B cell (primary cell): Measurements from ENCODE around the gene TPI1. TPM values are rescaled to one million over a fixed set of nuclear protein-coding genes. Genes with fewer than 3 reads are reported as not detected.
"Not testable (repeated sequence)": the region's sequence is repeated elsewhere in the genome, so short reads cannot be mapped to it uniquely, and the experiment has no call there.

Experiments used
- ATAC-seq: fragments of 200-7000 bp; cut with Tn5 transposase; one replicate; pipeline ENCODE4 v1.10.0; 2021; ENCODE audit warnings: low read depth, mild to moderate bottlenecking, moderate number of reproducible peaks, moderate library complexity
- CTCF ChIA-PET: fragments of 350-600 bp; sonication (Branson Sonifier 250); formaldehyde crosslinking; loops from one replicate; lab custom pipeline; 2021; ENCODE audit warnings: antibody characterized with exemption, inconsistent platforms; lab: Charles Lee
- POLR2A ChIA-PET: fragments of 350-600 bp; sonication (Branson Sonifier 250); formaldehyde crosslinking; loops from one replicate; lab custom pipeline; 2021; ENCODE audit warnings: antibody characterized with exemption; lab: Charles Lee
- DNase-seq: peaks from one replicate; pipeline ENCODE4 v3.0.0; 2013
- H2AFZ ChIP-seq: 2 replicates; pipeline ENCODE4 v1.6.1; 2012; ENCODE audit warnings: mild to moderate bottlenecking, low read depth, low read length; ENCODE audit not compliant: insufficient read depth, poor library complexity, severe bottlenecking
- H3K27ac ChIP-seq, 2 donors: 1 replicate in 1 of 2; 2 replicates in 1 of 2; pipeline ENCODE4 v1.5.1; 2012 to 2013; ENCODE audit warnings: low read length in 2 of 2, mild to moderate bottlenecking in 2 of 2, moderate library complexity in 1 of 2
- H3K27me3 ChIP-seq, 4 experiments: fragments of 200-600 bp in 1 of 4; sonication (generic) in 1 of 4; replicated peaks in 1 of 4; 1 replicate in 2 of 4; 2 replicates in 2 of 4; pipeline versions ENCODE4 v1.6.1 to v1.7.0; 2013 to 2016; ENCODE audit warnings: low read length in 3 of 4, mild to moderate bottlenecking in 2 of 4, mixed read lengths in 1 of 4, moderate library complexity in 1 of 4; ENCODE audit not compliant: insufficient read depth in 4 of 4, control insufficient read depth in 3 of 4; ENCODE audit errors: control extremely low read depth in 1 of 4
- H3K36me3 ChIP-seq, 2 experiments: replicated peaks in 1 of 2; 1 replicate in 1 of 2; 2 replicates in 1 of 2; pipeline versions ENCODE4 v1.6.1 to v1.7.1; 2013; ENCODE audit warnings: low read length in 1 of 2; ENCODE audit not compliant: insufficient read depth in 2 of 2, control insufficient read depth in 1 of 2; ENCODE audit errors: control extremely low read depth in 1 of 2, extremely low read depth in 1 of 2
- H3K4me1 ChIP-seq, 2 donors: fragments of 200-600 bp in 1 of 2; sonication (generic) in 1 of 2; 1 replicate in 1 of 2; 2 replicates in 1 of 2; pipeline versions ENCODE4 v1.5.1 to v1.6.1; 2013 to 2017; ENCODE audit warnings: low read length in 2 of 2; ENCODE audit not compliant: control insufficient read depth in 2 of 2, insufficient read depth in 2 of 2
- H3K4me2 ChIP-seq: replicated peaks from 2 replicates; pipeline ENCODE3; 2012; ENCODE audit warnings: mild to moderate bottlenecking, low read depth, low read length; ENCODE audit not compliant: poor library complexity, severe bottlenecking
- H3K4me3 ChIP-seq, 5 experiments: fragments of 200-600 bp in 1 of 5; sonication (generic) in 1 of 5; 1 replicate in 3 of 5; 2 replicates in 2 of 5; pipeline versions ENCODE4 v1.5.1 to v1.7.0; 2011 to 2016; ENCODE audit warnings: low read length in 4 of 5, mild to moderate bottlenecking in 4 of 5, low read depth in 2 of 5, control low read depth in 1 of 5, moderate library complexity in 1 of 5; ENCODE audit not compliant: insufficient read depth in 1 of 5; ENCODE audit errors: control extremely low read depth in 1 of 5, extremely low read depth in 1 of 5
- H3K79me2 ChIP-seq: fragments of 200-600 bp; sonication (generic); one replicate; pipeline ENCODE4 v1.6.0; 2016; ENCODE audit warnings: low read length; ENCODE audit not compliant: control insufficient read depth, insufficient read depth
- H3K9ac ChIP-seq: fragments of 200-600 bp; sonication (generic); 2 replicates; pipeline ENCODE4 v1.6.1; 2017; ENCODE audit warnings: mild to moderate bottlenecking, low read length, moderate library complexity
- H3K9me3 ChIP-seq, 3 donors: one replicate each; pipeline versions ENCODE4 v1.6.1 to v1.7.1; 2013; ENCODE audit warnings: low read length in 2 of 3; ENCODE audit not compliant: control insufficient read depth in 2 of 3, insufficient read depth in 1 of 3; ENCODE audit errors: control extremely low read depth in 1 of 3
- H4K20me1 ChIP-seq: 2 replicates; pipeline ENCODE4 v1.6.0; 2012; ENCODE audit warnings: mild to moderate bottlenecking, low read length; ENCODE audit not compliant: insufficient read depth, control insufficient read depth, poor library complexity, severe bottlenecking
- H3K27ac Mint-ChIP-seq: one replicate; pipeline ENCODE4 v1.8.0; 2021; ENCODE audit warnings: mixed read lengths
- H3K27me3 Mint-ChIP-seq: one replicate; pipeline ENCODE4 v1.8.0; 2021; ENCODE audit warnings: mixed read lengths
- H3K4me1 Mint-ChIP-seq: one replicate; pipeline ENCODE4 v1.8.0; 2021; ENCODE audit warnings: mixed read lengths
- H3K4me3 Mint-ChIP-seq: one replicate; pipeline ENCODE4 v1.8.0; 2021; ENCODE audit warnings: mixed read lengths
- H3K9me3 Mint-ChIP-seq: one replicate; pipeline ENCODE4 v1.8.0; 2022; ENCODE audit warnings: mixed read lengths; ENCODE audit not compliant: insufficient read depth
- EZH2 ChIP-seq: IDR thresholded peaks from 2 replicates; pipeline ENCODE4 v1.6.1; 2012; ENCODE audit warnings: borderline replicate concordance, low read depth, mild to moderate bottlenecking, moderate library complexity, low read length; ENCODE audit not compliant: insufficient read depth, poor library complexity, severe bottlenecking
- WGBS: methylation state at CpG from one replicate; pipeline ENCODE4 v1.1.5; 2013; ENCODE audit warnings: missing lambda C conversion rate; ENCODE audit not compliant: insufficient coverage; 5-methylcytosine and 5-hydroxymethylcytosine counted together
- intact Hi-C: fragments of 100-400 bp; cut with micrococcal nuclease; formaldehyde crosslinking; loops from one replicate; pipeline ENCODE4 v1.10.0; 2022
- polyA plus RNA-seq: library from polyadenylated mRNA; depleted of rRNA; stranded (reverse); fragments of >200 nt; gene quantifications from 2 replicates; pipeline ENCODE4 v1.2.3, GENCODE V29; 2012
- total RNA-seq, 2 donors: library from RNA; stranded (reverse); fragments of 120-200 nt in 1 of 2; gene quantifications; 1 replicate in 1 of 2; 2 replicates in 1 of 2; pipeline versions ENCODE4 v1.2.3 to v1.2.4, GENCODE V29; 2013 to 2022
- TF ChIP-seq, protein P1 (sequence below): fragments of 200-600 bp; IDR thresholded peaks from one replicate; pipeline ENCODE4 v1.8.0; 2022; ENCODE audit warnings: antibody characterized with exemption, mild to moderate bottlenecking

Gene TPI1
- total and polyA plus RNA-seq, 2 donors (not counting 1 experiment from before 2014, with no cell fraction given): 181 to 187 TPM

DNA sequence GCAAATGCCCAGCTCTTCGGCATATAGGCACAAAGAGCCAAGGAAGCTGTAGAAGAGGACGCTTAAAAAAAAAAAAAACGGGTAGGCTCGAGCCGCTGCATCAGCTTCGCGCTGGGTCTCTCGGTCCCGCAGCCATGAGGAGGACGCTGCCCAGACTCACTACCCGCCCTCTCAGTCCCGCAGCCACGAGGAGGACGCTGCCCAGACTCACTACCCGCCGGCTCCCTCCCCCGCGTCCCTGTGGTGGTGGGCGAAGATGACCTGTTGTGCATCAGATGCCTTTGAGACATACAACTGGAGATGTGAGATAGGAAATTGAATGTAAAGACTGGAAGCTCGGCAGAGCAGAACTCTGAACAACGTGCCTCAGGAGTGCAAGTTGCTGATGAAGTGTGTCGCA lies 17.2 kb downstream of the TPI1 start:
- TF ChIP-seq, protein P1, sequence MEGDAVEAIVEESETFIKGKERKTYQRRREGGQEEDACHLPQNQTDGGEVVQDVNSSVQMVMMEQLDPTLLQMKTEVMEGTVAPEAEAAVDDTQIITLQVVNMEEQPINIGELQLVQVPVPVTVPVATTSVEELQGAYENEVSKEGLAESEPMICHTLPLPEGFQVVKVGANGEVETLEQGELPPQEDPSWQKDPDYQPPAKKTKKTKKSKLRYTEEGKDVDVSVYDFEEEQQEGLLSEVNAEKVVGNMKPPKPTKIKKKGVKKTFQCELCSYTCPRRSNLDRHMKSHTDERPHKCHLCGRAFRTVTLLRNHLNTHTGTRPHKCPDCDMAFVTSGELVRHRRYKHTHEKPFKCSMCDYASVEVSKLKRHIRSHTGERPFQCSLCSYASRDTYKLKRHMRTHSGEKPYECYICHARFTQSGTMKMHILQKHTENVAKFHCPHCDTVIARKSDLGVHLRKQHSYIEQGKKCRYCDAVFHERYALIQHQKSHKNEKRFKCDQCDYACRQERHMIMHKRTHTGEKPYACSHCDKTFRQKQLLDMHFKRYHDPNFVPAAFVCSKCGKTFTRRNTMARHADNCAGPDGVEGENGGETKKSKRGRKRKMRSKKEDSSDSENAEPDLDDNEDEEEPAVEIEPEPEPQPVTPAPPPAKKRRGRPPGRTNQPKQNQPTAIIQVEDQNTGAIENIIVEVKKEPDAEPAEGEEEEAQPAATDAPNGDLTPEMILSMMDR: no peak
- no peak for TF ChIP-seq EZH2
- H3K9me3 Mint-ChIP-seq: no peaks in the 10 kb centered on the region
- H3K4me1 ChIP-seq: no peaks in the 10 kb centered on the region
- no peak for ATAC-seq
- H3K36me3 ChIP-seq: peaks cover 0 to 5% of the 10 kb centered on the region in 2 experiments
- H4K20me1 ChIP-seq: no peaks in the 10 kb centered on the region
- H3K79me2 ChIP-seq: no peaks in the 10 kb centered on the region
- no peak overlapping the region for H3K4me3 ChIP-seq
- H3K4me3 Mint-ChIP-seq: no peak overlapping the region
- no peaks in the 10 kb centered on the region for H3K27me3 ChIP-seq
- ChIA-PET POLR2A (no interaction called here), CTCF (interaction anchor here (0.7 to 1.6 kb wide), 3 partner anchors 11 to 119 kb away, joined by 3 to 4 read pairs (median 3); partner anchors contain the start of gene SPSB2)
- H3K27ac Mint-ChIP-seq: no peak overlapping the region
- 94% methylated on average over 14 of the region's 22 CpGs for WGBS
- no peak for DNase-seq
- no peak overlapping the region for H2AFZ ChIP-seq
- no peaks in the 10 kb centered on the region for H3K9me3 ChIP-seq
- no peak overlapping the region for H3K9ac ChIP-seq
- no peak overlapping the region for H3K27ac ChIP-seq
- no peaks in the 10 kb centered on the region for H3K27me3 Mint-ChIP-seq
- intact Hi-C loops: no loop called here
- no peak overlapping the region for H3K4me2 ChIP-seq
- no peaks in the 10 kb centered on the region for H3K4me1 Mint-ChIP-seq

GRCh38 chr12:6886206-6886999 lies 19.1 kb downstream of the TPI1 start:
- H3K27me3 ChIP-seq, H3K9me3 ChIP-seq, H3K27me3 Mint-ChIP-seq, H3K9ac ChIP-seq, intact Hi-C loops, H3K4me1 ChIP-seq, H3K27ac ChIP-seq, H3K4me3 Mint-ChIP-seq, H3K36me3 ChIP-seq, ATAC-seq, H3K27ac Mint-ChIP-seq, H2AFZ ChIP-seq, H3K79me2 ChIP-seq, DNase-seq, H3K4me2 ChIP-seq, H3K9me3 Mint-ChIP-seq, H4K20me1 ChIP-seq, H3K4me3 ChIP-seq, POLR2A ChIA-PET: not testable (repeated sequence)
- WGBS: 50% methylated on average over 2 of the region's 15 CpGs
- CTCF ChIA-PET: interaction anchor here (1.6 kb wide), 1 partner anchor 13 kb away, joined by 8 read pairs; the partner anchor contains the start of gene SPSB2
- peaks cover 11% of the 10 kb centered on the region for H3K4me1 Mint-ChIP-seq
